K562 (cell line): Measurements from ENCODE around the gene DMWD. TPM values are rescaled to one million over a fixed set of nuclear protein-coding genes. Genes with fewer than 3 reads are reported as not detected.

Experiments used
- BRCA1 ChIP-seq, 2 experiments: fragments of 450-650 bp in 1 of 2; sonication (generic) in 1 of 2; formaldehyde crosslinking in 1 of 2; IDR thresholded peaks; 2 replicates each; pipeline versions ENCODE4 v1.5.0 to v1.6.1; 2017 to 2020; ENCODE audit warnings: mild to moderate bottlenecking in 1 of 2, missing genetic modification reagents in 1 of 2
- ETV6 ChIP-seq, 3 experiments: fragments of 150-350 bp in 1 of 3; sonication (generic) in 1 of 3; formaldehyde crosslinking in 1 of 3; IDR thresholded peaks; 2 replicates each; pipeline versions ENCODE4 v1.6.1 to v1.8.0; 2014 to 2022; ENCODE audit warnings: borderline replicate concordance in 2 of 3, low read depth in 2 of 3, antibody characterized with exemption in 1 of 3, low read length in 1 of 3, mild to moderate bottlenecking in 1 of 3, missing genetic modification reagents in 1 of 3
- FOXK1 ChIP-seq: sonication (generic); formaldehyde crosslinking; IDR thresholded peaks from 2 replicates; pipeline ENCODE4 v1.8.0; 2022; ENCODE audit warnings: missing genetic modification reagents, mild to moderate bottlenecking, borderline replicate concordance
- FOXM1 ChIP-seq, 2 experiments: fragments of 450-650 bp in 1 of 2; sonication (generic) in 1 of 2; formaldehyde crosslinking in 1 of 2; IDR thresholded peaks; 2 replicates each; pipeline versions ENCODE4 v1.6.1 to v1.9.0; 2017 to 2022; ENCODE audit warnings: low read depth in 2 of 2, mild to moderate bottlenecking in 2 of 2, missing genetic modification reagents in 1 of 2, moderate library complexity in 1 of 2
- KDM4B ChIP-seq, 2 experiments: fragments of 450-650 bp in 1 of 2; sonication (generic) in 1 of 2; IDR thresholded peaks; 2 replicates each; pipeline ENCODE4 v1.6.1; 2016 to 2017; ENCODE audit warnings: borderline replicate concordance in 2 of 2, antibody characterized with exemption in 1 of 2, low read depth in 1 of 2, mild to moderate bottlenecking in 1 of 2
- KLF16 ChIP-seq: IDR thresholded peaks from 2 replicates; pipeline ENCODE4 v1.6.1; 2016; ENCODE audit warnings: antibody characterized with exemption
- NBN ChIP-seq: fragments of 450-650 bp; IDR thresholded peaks from 2 replicates; pipeline ENCODE4 v1.6.1; 2016; ENCODE audit warnings: low read depth, mild to moderate bottlenecking
- POLR2G ChIP-seq: fragments of 200-400 bp; formaldehyde crosslinking; IDR thresholded peaks from 2 replicates; pipeline ENCODE4 v1.6.1; 2017; ENCODE audit warnings: low read depth, mild to moderate bottlenecking, antibody characterized with exemption, low read length, moderate library complexity
- PRPF4 ChIP-seq: fragments of 200-400 bp; formaldehyde crosslinking; IDR thresholded peaks from one replicate; pipeline ENCODE4 v1.6.1; 2017; ENCODE audit warnings: low read length, low read depth, mild to moderate bottlenecking; ENCODE audit not compliant: insufficient read depth, poor library complexity, severe bottlenecking
- RUNX1 ChIP-seq: sonication (generic); IDR thresholded peaks from 2 replicates; pipeline ENCODE4 v1.6.1; 2016; ENCODE audit warnings: antibody characterized with exemption, low read depth
- SMAD1 ChIP-seq: fragments of 150-350 bp; IDR thresholded peaks from 2 replicates; pipeline ENCODE4 v1.6.1; 2014; ENCODE audit warnings: low read length, low read depth; ENCODE audit not compliant: partially characterized antibody
- SP2 ChIP-seq: IDR thresholded peaks from 2 replicates; pipeline ENCODE4 v1.6.1; 2011; ENCODE audit warnings: mild to moderate bottlenecking, low read depth, low read length, moderate library complexity; ENCODE audit not compliant: poor library complexity, severe bottlenecking; ENCODE audit errors: extremely low read depth
- TGIF2 ChIP-seq: sonication (generic); formaldehyde crosslinking; IDR thresholded peaks from 2 replicates; pipeline ENCODE4 v1.8.1; 2022; ENCODE audit warnings: mild to moderate bottlenecking, missing genetic modification reagents, moderate library complexity
- ZNF146 ChIP-seq: IDR thresholded peaks from one replicate; pipeline ENCODE4 v1.6.1; 2018; ENCODE audit warnings: missing compliant biosample characterization; ENCODE audit not compliant: unreplicated experiment
- polyA plus RNA-seq, 8 experiments: library from polyadenylated mRNA; depleted of rRNA in 4 of 8; stranded (reverse) in 5 of 8; unstranded in 3 of 8; fragments of >200 nt; fragmentation: Nextera tagmentation in 2 of 8; fragmentation: Illumina TruSeq in 1 of 8; extraction: Ambion mirVana in 2 of 8; extraction: Trizol in 1 of 8; gene quantifications; 2 replicates each; pipeline versions ENCODE4 v1.2.1 to v1.2.3, GENCODE V29; 2011 to 2014; ENCODE audit warnings: inconsistent platforms in 1 of 8, missing spikeins in 1 of 8
- total RNA-seq, 7 experiments: library from RNA; depleted of rRNA in 6 of 7; stranded (reverse); fragments of >200 nt in 6 of 7; fragmentation: Illumina TruSeq in 2 of 7; extraction: Trizol in 2 of 7; gene quantifications; 2 replicates each; pipeline versions ENCODE4 v1.2.1 to v1.2.3, GENCODE V29; 2011 to 2021; ENCODE audit warnings: low replicate concordance in 1 of 7
- TF ChIP-seq, protein P1 (sequence below), 2 experiments: fragments of 450-650 bp; formaldehyde crosslinking in 1 of 2; IDR thresholded peaks; 2 replicates each; pipeline versions ENCODE4 v1.4.0 to v1.6.1; 2014 to 2020; ENCODE audit warnings: mild to moderate bottlenecking in 2 of 2, borderline replicate concordance in 1 of 2, low read depth in 1 of 2

Gene DMWD
- total and polyA plus RNA-seq, 9 of the 15 experiments (the other 6 are each of a cell fraction or from before 2014, with no cell fraction given), result 4.7 to 54.6 (median 19.0) TPM

DNA sequence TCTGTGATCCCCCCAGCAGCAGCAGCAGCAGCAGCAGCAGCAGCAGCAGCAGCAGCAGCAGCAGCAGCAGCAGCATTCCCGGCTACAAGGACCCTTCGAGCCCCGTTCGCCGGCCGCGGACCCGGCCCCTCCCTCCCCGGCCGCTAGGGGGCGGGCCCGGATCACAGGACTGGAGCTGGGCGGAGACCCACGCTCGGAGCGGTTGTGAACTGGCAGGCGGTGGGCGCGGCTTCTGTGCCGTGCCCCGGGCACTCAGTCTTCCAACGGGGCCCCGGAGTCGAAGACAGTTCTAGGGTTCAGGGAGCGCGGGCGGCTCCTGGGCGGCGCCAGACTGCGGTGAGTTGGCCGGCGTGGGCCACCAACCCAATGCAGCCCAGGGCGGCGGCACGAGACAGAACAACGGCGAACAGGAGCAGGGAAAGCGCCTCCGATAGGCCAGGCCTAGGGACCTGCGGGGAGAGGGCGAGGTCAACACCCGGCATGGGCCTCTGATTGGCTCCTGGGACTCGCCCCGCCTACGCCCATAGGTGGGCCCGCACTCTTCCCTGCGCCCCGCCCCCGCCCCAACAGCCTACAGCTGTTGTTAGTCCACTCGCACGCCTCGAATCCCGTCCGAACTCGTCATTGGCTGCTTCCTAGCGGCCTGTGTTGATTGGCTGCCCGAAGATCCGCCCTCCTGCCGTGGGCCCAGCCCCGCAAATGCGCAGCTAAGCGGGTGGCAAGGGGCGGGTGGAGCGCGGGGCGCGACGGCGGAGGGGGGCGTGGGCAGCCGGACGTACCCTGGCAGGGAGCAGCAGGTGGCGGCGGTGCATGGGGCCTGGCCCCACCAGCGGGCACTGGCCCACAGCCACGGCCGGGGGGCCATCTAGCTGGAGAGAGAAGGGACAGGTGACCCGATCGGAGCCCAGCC lies 22.2 kb downstream of the DMWD start (continued):
- TF ChIP-seq, protein P1, sequence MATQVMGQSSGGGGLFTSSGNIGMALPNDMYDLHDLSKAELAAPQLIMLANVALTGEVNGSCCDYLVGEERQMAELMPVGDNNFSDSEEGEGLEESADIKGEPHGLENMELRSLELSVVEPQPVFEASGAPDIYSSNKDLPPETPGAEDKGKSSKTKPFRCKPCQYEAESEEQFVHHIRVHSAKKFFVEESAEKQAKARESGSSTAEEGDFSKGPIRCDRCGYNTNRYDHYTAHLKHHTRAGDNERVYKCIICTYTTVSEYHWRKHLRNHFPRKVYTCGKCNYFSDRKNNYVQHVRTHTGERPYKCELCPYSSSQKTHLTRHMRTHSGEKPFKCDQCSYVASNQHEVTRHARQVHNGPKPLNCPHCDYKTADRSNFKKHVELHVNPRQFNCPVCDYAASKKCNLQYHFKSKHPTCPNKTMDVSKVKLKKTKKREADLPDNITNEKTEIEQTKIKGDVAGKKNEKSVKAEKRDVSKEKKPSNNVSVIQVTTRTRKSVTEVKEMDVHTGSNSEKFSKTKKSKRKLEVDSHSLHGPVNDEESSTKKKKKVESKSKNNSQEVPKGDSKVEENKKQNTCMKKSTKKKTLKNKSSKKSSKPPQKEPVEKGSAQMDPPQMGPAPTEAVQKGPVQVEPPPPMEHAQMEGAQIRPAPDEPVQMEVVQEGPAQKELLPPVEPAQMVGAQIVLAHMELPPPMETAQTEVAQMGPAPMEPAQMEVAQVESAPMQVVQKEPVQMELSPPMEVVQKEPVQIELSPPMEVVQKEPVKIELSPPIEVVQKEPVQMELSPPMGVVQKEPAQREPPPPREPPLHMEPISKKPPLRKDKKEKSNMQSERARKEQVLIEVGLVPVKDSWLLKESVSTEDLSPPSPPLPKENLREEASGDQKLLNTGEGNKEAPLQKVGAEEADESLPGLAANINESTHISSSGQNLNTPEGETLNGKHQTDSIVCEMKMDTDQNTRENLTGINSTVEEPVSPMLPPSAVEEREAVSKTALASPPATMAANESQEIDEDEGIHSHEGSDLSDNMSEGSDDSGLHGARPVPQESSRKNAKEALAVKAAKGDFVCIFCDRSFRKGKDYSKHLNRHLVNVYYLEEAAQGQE (IDR thresholded peaks at IDR 0.05; ENCODE audit: borderline replicate concordance), result peak; percentile 55; the same call in 1 of the 2 replicates
- TF ChIP-seq, protein P1 (CRISPR knock-in tag; IDR thresholded peaks at IDR 0.05; ENCODE audit: low read depth), result peak; percentile 88; the same call in 1 of the 2 replicates
- TF ChIP-seq KLF16, result 0 out of 2 replicates have a peak, but pooled peaks have one; percentile 12
- TF ChIP-seq ZNF146 (CRISPR knock-in tag), result no peak
- no peak; the same call in 1 of the 2 replicates for TF ChIP-seq FOXM1 (IDR thresholded peaks at IDR 0.05; ENCODE audit: low read depth)
- TF ChIP-seq FOXM1 (CRISPR knock-in tag; IDR thresholded peaks at IDR 0.05; ENCODE audit: low read depth), result 0 out of 2 replicates have a peak, but pooled peaks have one; percentile 42
- TF ChIP-seq PRPF4, result no peak
- peak; percentile 88 for TF ChIP-seq POLR2G
- TF ChIP-seq SMAD1, result peak; percentile 44
- TF ChIP-seq ETV6 (IDR thresholded peaks at IDR 0.05; ENCODE audit: borderline replicate concordance in 1 of 2, low read depth in 2 of 2, low read length in 1 of 2), result no peak; a peak in 1 of 4 replicates
- peak; percentile 37; the same call in 1 of the 2 replicates for TF ChIP-seq ETV6 (CRISPR knock-in tag; IDR thresholded peaks at IDR 0.05; ENCODE audit: borderline replicate concordance)
- TF ChIP-seq SP2, result peak; percentile 50
- peak in 1 of 2 experiments; percentile 53; a peak in 1 of 4 replicates for TF ChIP-seq KDM4B (IDR thresholded peaks at IDR 0.05; ENCODE audit: borderline replicate concordance in 2 of 2, low read depth in 1 of 2)
- TF ChIP-seq BRCA1 (IDR thresholded peaks at IDR 0.05), result no peak
- TF ChIP-seq BRCA1 (CRISPR knock-in tag; IDR thresholded peaks at IDR 0.05), result 0 out of 2 replicates have a peak, but pooled peaks have one; percentile 11
- TF ChIP-seq NBN, result 0 out of 2 replicates have a peak, but pooled peaks have one; percentile 38
- TF ChIP-seq FOXK1 (CRISPR knock-in tag), result peak; percentile 66; the same call in 1 of the 2 replicates
- peak; percentile 52; the same call in 1 of the 2 replicates for TF ChIP-seq TGIF2
- no peak for TF ChIP-seq RUNX1
